Mesenchymal stem cell (in vitro differentiated cells and primary cell): Measurements from ENCODE around the gene MOB2.

Experiments used
- DNase-seq: peaks from one replicate; pipeline ENCODE4 v3.0.0-alpha.2; 2013
- H2AFZ ChIP-seq: one replicate; pipeline ENCODE4 v1.6.1; 2013; ENCODE audit warnings: low read depth, mild to moderate bottlenecking, control low read depth, inconsistent platforms, low read length, moderate library complexity
- H2AK5ac ChIP-seq: 2 replicates; pipeline ENCODE4 v1.6.1; 2013; ENCODE audit warnings: low read length, moderate library complexity, mild to moderate bottlenecking, inconsistent platforms; ENCODE audit not compliant: severe bottlenecking
- H2BK120ac ChIP-seq: one replicate; pipeline ENCODE4 v1.6.1; 2013; ENCODE audit warnings: low read depth, mild to moderate bottlenecking, inconsistent platforms, low read length, moderate library complexity
- H2BK12ac ChIP-seq, 2 experiments: one replicate each; pipeline ENCODE4 v1.6.1; 2013; ENCODE audit warnings: inconsistent platforms in 2 of 2, low read length in 2 of 2, mild to moderate bottlenecking in 2 of 2, moderate library complexity in 2 of 2, control low read depth in 1 of 2
- H2BK15ac ChIP-seq: one replicate; pipeline ENCODE4 v1.6.1; 2013; ENCODE audit warnings: mild to moderate bottlenecking, low read depth, inconsistent platforms; ENCODE audit not compliant: poor library complexity, severe bottlenecking
- H2BK5ac ChIP-seq: 2 replicates; pipeline ENCODE4 v1.6.1; 2013; ENCODE audit warnings: low read depth, mild to moderate bottlenecking, low read length, control low read depth, inconsistent platforms; ENCODE audit not compliant: poor library complexity, severe bottlenecking
- H3K14ac ChIP-seq, 2 experiments: one replicate each; pipeline ENCODE4 v1.6.1; 2013; ENCODE audit warnings: inconsistent platforms in 2 of 2, low read length in 2 of 2, control low read depth in 1 of 2, mild to moderate bottlenecking in 1 of 2, moderate library complexity in 1 of 2
- H3K18ac ChIP-seq, 2 experiments: one replicate each; pipeline ENCODE4 v1.6.1; 2013; ENCODE audit warnings: inconsistent platforms in 2 of 2, low read length in 2 of 2, control low read depth in 1 of 2, low read depth in 1 of 2, mild to moderate bottlenecking in 1 of 2
- H3K23ac ChIP-seq, 2 experiments: one replicate each; pipeline ENCODE4 v1.6.1; 2013; ENCODE audit warnings: inconsistent platforms in 2 of 2, low read length in 2 of 2, mild to moderate bottlenecking in 2 of 2, moderate library complexity in 2 of 2, control low read depth in 1 of 2
- H3K27ac ChIP-seq: 2 replicates; pipeline ENCODE4 v1.5.1; 2013; ENCODE audit warnings: mild to moderate bottlenecking, moderate library complexity, low read length, control low read depth, inconsistent platforms; ENCODE audit not compliant: poor library complexity, severe bottlenecking
- H3K27me3 ChIP-seq, 2 experiments: 2 replicates each; pipeline versions ENCODE4 v1.6.1 to v1.7.0; 2013; ENCODE audit warnings: low read length in 2 of 2, mild to moderate bottlenecking in 2 of 2, moderate library complexity in 2 of 2, control low read depth in 1 of 2, inconsistent platforms in 1 of 2; ENCODE audit not compliant: control insufficient read depth in 1 of 2, insufficient read depth in 1 of 2
- H3K36me3 ChIP-seq, 2 experiments: 2 replicates each; pipeline versions ENCODE4 v1.6.1 to v1.7.0; 2013; ENCODE audit warnings: low read length in 2 of 2, control low read depth in 1 of 2, inconsistent platforms in 1 of 2, low read depth in 1 of 2, mild to moderate bottlenecking in 1 of 2; ENCODE audit not compliant: insufficient read depth in 2 of 2, control insufficient read depth in 1 of 2
- H3K4ac ChIP-seq, 2 experiments: one replicate each; pipeline ENCODE4 v1.6.1; 2013; ENCODE audit warnings: inconsistent platforms in 2 of 2, low read length in 2 of 2, mild to moderate bottlenecking in 2 of 2, moderate library complexity in 2 of 2, control low read depth in 1 of 2, low read depth in 1 of 2
- H3K4me1 ChIP-seq: 2 replicates; pipeline ENCODE4 v1.6.1; 2013; ENCODE audit warnings: low read depth, low read length, control low read depth; ENCODE audit not compliant: control insufficient read depth, insufficient read depth
- H3K4me2 ChIP-seq: 2 replicates; pipeline ENCODE4 v1.6.1; 2013; ENCODE audit warnings: low read length, mild to moderate bottlenecking, inconsistent platforms; ENCODE audit not compliant: poor library complexity, severe bottlenecking
- H3K4me3 ChIP-seq, 2 experiments: 2 replicates each; pipeline versions ENCODE4 v1.5.1 to v1.7.0; 2013; ENCODE audit warnings: low read length in 2 of 2, mild to moderate bottlenecking in 2 of 2, control low read depth in 1 of 2, low read depth in 1 of 2; ENCODE audit not compliant: insufficient read depth in 1 of 2
- H3K79me1 ChIP-seq: replicated peaks from 2 replicates; pipeline ENCODE4 v1.6.1; 2013; ENCODE audit warnings: mild to moderate bottlenecking, control low read depth, low read length, inconsistent platforms; ENCODE audit not compliant: poor library complexity, severe bottlenecking
- H3K9ac ChIP-seq: 2 replicates; pipeline ENCODE4 v1.7.0; 2013; ENCODE audit warnings: mild to moderate bottlenecking, low read length, moderate library complexity
- H3K9me3 ChIP-seq: 2 replicates; pipeline ENCODE4 v1.7.0; 2013; ENCODE audit warnings: mild to moderate bottlenecking, low read length; ENCODE audit not compliant: control insufficient read depth
- H4K8ac ChIP-seq: one replicate; pipeline ENCODE4 v1.6.1; 2013; ENCODE audit warnings: inconsistent platforms, mild to moderate bottlenecking, low read length, moderate library complexity
- H4K91ac ChIP-seq: one replicate; pipeline ENCODE4 v1.6.1; 2013; ENCODE audit warnings: mild to moderate bottlenecking, low read length, inconsistent platforms
- WGBS: methylation state at CpG from one replicate; pipeline ENCODE4 v1.1.7; 2013; ENCODE audit warnings: mixed read lengths; 5-methylcytosine and 5-hydroxymethylcytosine counted together

MOB2 gene

DNA sequence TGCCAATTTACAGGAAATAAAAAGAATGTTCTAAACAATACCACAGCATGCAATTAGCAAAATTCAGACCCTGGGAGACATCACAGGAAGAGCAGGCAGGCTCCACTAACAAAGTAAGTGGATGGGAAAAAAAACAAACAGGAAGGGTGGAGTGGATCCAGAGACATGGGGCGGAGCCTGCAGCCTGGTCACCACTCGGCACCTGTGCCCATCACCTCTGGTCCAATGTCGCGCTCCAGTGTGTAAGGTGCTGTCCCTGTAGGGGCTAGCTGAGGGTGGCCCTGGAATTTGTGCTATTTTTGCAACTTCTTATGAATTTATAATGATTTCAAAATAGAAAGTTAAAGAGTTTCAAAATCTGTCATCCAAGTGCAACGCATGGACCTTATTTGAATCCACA is 11.0 kb upstream of the MOB2 start:
- Histone ChIP-seq H3K14ac (no peak overlapping the region), H3K18ac (no peak overlapping the region), H3K4ac (no peak overlapping the region), H2AK5ac (no peak overlapping the region), H2BK12ac (no peak overlapping the region), H4K91ac (no peak overlapping the region), H3K27ac (no peak overlapping the region), H3K36me3 (peaks cover 11 to 27% of the 10 kb centered on the region in 2 experiments), H2BK5ac (no peak overlapping the region), H3K4me1 (peaks cover under 1% of the 10 kb centered on the region), H3K4me2 (no peak overlapping the region), H3K9me3 (no peaks in the 10 kb centered on the region), H4K8ac (no peak overlapping the region), H3K4me3 (no peak overlapping the region), H3K27me3 (no peaks in the 10 kb centered on the region), H2BK15ac (no peak overlapping the region), H3K9ac (no peak overlapping the region), H2AFZ (no peak overlapping the region), H3K23ac (no peak overlapping the region), H2BK120ac (no peak overlapping the region), H3K79me1 (peaks cover 57% of the 10 kb centered on the region)
- 96% methylated on average over 3 of the region's 5 CpGs for WGBS
- no peak for DNase-seq

DNA sequence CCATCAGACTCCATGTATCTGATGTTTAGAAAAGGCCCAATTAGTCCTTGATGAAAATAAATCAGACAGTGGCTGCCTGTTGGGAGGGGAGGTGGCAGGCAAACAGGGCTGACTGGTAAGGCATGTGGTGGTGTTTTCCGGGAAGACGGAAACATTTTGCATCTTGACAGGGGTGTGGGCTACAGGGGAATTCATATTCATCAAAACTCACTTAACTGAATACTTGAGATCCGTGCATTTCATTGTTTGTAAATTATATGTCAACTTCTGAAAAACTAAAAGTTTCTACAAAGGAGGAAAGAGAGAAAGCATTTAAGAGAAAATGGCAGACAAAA is 10.1 kb upstream of the MOB2 start:
- Histone ChIP-seq H3K9me3 (no peaks in the 10 kb centered on the region), H3K36me3 (peaks cover 11 to 27% of the 10 kb centered on the region in 2 experiments), H2BK15ac (no peak overlapping the region), H2BK12ac (no peak overlapping the region), H3K18ac (no peak overlapping the region), H3K27me3 (no peaks in the 10 kb centered on the region), H3K4me1 (peaks cover 1% of the 10 kb centered on the region), H3K9ac (no peak overlapping the region), H3K4me2 (no peak overlapping the region), H4K8ac (no peak overlapping the region), H2AFZ (no peak overlapping the region), H3K23ac (no peak overlapping the region), H3K4me3 (no peak overlapping the region), H4K91ac (no peak overlapping the region), H3K4ac (no peak overlapping the region), H3K14ac (no peak overlapping the region), H2AK5ac (no peak overlapping the region), H2BK120ac (no peak overlapping the region), H3K79me1 (peaks cover 52% of the 10 kb centered on the region), H3K27ac (no peak overlapping the region), H2BK5ac (no peak overlapping the region)
- no peak for DNase-seq
- WGBS = no CpG with 5 or more reads among the region's 3 CpGs

DNA sequence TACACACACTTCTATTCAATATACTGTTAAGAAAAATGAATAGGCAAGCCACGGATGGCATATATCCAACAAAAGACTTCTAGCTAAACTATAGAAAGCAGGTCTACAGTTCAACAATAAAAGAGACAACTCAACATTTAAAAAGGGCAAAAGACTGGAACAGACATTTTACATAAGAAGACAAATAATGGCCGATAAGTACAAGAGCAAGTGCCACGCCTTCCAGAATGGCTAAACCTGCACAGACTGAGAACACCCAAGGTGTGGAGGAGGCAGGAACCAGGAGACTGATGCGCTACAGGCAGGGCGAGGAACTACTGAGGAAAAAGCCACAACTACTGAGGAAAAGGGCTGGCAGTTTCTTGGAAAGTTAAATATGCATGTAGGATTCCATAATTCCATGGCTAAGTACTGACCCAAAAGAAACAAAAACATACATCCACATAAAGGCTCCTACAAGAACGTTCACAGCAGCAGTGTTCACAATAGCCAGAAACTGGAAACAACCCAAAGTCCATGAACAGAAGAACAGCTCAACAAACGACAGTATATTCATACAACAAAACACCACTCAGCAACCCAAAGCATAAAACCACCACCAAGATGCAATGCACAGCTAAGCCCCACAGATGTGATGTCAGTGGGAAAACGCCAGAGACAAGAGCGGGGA is 9.6 kb upstream of the MOB2 start:
- Histone ChIP-seq H3K4ac (no peak overlapping the region), H3K27ac (no peak overlapping the region), H3K9ac (no peak overlapping the region), H3K9me3 (no peaks in the 10 kb centered on the region), H2AFZ (no peak overlapping the region), H2BK15ac (no peak overlapping the region), H3K4me1 (peaks cover 1% of the 10 kb centered on the region), H3K79me1 (peaks cover 51% of the 10 kb centered on the region), H2BK120ac (no peak overlapping the region), H3K14ac (no peak overlapping the region), H4K8ac (no peak overlapping the region), H3K23ac (no peak overlapping the region), H2BK5ac (no peak overlapping the region), H3K27me3 (no peaks in the 10 kb centered on the region), H3K18ac (no peak overlapping the region), H2AK5ac (no peak overlapping the region), H3K4me3 (no peak overlapping the region), H4K91ac (no peak overlapping the region), H3K36me3 (peaks cover 11 to 22% of the 10 kb centered on the region in 2 experiments), H3K4me2 (no peak overlapping the region), H2BK12ac (no peak overlapping the region)
- 92% methylated on average over 9 of the region's 9 CpGs for WGBS
- DNase-seq = no peak

DNA sequence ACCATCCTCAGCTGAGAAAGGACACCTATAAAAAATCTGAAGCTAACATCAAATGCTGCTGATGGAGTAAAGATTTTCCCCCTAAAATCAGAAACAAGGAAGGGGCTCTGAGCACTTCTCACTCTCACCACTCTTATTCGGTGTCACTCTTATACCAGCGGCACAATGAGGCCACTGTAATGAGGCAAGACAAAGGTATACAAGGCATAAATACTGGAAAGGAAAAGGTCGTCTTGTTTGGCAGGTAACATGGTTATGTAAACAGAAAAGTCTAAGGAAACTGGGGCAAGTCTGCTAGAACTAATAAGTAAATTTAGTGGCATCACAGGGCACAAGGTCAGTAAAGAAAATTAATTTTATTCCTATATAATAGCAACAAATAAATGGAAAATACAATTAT is 8.1 kb upstream of the MOB2 start:
- Histone ChIP-seq H2BK120ac (no peak overlapping the region), H3K18ac (no peak overlapping the region)
- WGBS = 100% methylated on average over 3 of the region's 3 CpGs

More for the DNA sequence above, 8.1 kb upstream of the MOB2 start:
- Histone ChIP-seq H3K4me3 (no peak overlapping the region), H3K27ac (no peak overlapping the region), H3K27me3 (no peaks in the 10 kb centered on the region), H4K8ac (no peak overlapping the region), H3K9ac (no peak overlapping the region), H3K36me3 (peaks cover 6 to 9% of the 10 kb centered on the region in 2 experiments), H2AK5ac (no peak overlapping the region), H3K79me1 (peaks cover 52% of the 10 kb centered on the region), H2BK15ac (no peak overlapping the region), H3K23ac (no peak overlapping the region), H3K9me3 (no peaks in the 10 kb centered on the region), H3K4me1 (peaks cover 5% of the 10 kb centered on the region), H2AFZ (no peak overlapping the region), H4K91ac (no peak overlapping the region), H2BK5ac (no peak overlapping the region), H2BK12ac (no peak overlapping the region), H3K4ac (no peak overlapping the region), H3K14ac (no peak overlapping the region), H3K4me2 (no peak overlapping the region)
- DNase-seq = no peak
